Measurements from ENCODE around the gene DDR2.
A peak's percentile ranks its signal among the peaks of the same experiment; 100 is the strongest.
"Not testable (repeated sequence)": the region's sequence is repeated elsewhere in the genome, so short reads cannot be mapped to it uniquely, and the experiment has no call there.

Gene DDR2

DNA sequence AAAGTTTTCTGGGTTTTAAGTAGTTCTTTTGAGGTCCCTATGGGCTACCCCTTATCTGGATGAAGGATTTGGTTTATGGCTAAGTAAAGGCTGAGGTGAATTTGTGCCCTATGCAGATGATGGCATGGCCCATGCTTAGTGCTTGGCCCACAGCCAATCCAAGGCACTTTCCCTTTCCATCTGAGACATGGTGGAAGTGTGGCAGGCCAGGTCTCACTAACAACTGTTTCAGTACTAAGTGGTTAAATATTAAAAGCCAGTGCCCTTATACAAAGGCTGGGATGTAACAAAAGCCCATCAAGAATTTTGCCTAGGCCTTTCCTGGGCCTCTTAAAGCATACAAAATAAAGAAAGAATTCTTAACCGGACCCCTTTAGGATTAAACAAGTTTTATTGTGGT lies 156.5 kb downstream of the DDR2 start:
- not testable (repeated sequence) for DNase-seq

- peak; percentile 87 for DNase-seq
Observed at GRCh38 chr1:162790303-162790984, 158.2 kb downstream of the DDR2 start, which contains the start of gene HSD17B7. Gene HSD17B7, plus strand, starts transcription at chr1:162790702. Its CDS starts 99 bp downstream, at chr1:162790801.

DNA sequence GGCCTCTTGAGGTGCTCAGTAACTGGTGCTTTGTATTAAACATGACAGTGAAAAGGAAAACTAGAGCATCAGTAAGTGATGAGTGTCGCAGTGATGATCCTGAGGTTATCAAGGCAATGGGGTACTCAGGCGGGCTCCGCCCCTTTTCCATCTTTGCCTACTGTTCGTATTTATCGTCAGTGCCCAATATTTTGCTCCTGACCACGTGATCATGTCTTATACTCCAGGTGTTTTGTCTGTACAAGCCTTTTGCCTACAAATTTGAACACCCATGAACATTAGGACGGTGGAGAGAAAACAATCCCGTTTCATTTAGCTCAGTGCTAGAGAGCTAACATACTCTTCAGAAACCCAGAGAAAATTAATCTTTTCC lies 158.7 kb downstream of the DDR2 start:
- DNase-seq = peak; percentile 31

GRCh38 chr1:162794284-162794683 lies 162.0 kb downstream of the DDR2 start:
- DNase-seq = not testable (repeated sequence)

GRCh38 chr1:162796617-162797279 lies 164.5 kb downstream of the DDR2 start:
- not testable (repeated sequence) for DNase-seq

DNA sequence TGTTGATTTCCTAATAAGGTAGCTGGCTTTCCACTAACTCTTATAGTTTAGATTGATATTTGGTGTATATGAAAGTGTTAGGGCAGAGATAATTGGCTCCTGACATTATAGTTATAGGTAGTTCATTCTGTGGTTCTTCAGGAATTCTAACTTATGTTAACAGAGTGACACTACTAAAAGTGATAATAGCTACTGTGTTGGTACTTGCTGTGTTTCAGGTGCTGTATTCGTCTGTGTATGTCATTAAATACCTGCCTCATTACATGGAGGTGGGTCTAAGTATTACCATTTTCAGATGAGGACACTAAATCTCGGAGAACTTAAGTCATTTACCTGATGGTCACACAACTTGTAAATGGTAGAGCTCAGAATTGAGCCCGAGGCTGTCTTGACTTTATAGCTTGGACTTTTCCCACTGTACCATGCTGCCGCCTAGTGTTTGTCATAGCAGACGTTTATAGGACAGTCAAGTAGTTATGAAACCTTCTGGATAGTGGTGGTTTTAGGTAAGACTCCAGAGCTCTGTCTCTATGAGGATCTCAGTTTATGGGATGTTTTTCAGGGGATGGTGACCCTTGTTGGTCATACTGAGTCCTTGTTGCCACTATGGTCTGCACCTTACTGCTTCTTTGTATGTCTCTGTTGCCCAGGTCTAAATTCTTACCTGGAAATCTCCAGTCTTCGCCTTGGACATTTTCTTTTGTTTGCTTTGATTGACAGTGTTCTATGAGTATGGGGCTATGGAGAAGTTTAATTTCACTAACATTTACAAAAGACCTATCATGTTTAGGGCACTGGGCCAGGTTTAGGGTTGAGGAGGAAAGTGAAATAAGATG lies 167.9 kb downstream of the DDR2 start:
- peak; percentile 59 for DNase-seq

DNA sequence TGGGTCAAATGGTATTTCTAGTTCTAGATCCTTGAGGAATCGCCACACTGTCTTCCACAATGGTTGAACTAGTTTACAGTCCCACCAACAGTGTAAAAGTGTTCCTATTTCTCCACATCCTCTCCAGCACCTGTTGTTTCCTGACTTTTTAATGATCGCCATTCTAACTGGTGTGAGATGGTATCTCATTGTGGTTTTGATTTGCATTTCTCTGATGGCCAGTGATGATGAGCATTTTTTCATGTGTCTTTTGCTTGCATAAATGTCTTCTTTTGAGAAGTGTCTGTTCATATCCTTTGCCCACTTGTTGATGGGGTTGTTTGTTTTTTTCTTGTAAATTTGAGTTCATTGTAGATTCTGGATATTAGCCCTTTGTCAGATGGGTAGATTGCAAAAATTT lies 175.2 kb downstream of the DDR2 start:
- not testable (repeated sequence) for DNase-seq

DNA sequence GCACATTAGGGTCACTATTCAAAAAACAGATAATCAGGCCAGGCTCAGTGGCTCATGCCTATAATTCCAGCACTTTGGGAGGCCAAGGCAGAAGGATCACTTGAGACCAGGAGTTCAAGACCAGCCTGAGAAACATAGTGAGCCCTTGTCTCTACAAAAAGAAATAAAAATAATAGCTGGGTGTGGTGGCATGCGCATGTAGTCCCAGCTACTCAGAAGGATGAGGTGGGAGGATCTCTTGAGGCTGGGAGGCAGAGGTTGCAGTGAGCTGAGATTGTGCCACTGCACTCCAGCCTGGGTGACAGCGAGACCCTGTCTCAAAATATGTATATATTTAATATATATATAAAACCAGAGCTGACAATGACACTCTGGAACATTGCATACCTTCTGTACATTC lies 180.1 kb downstream of the DDR2 start:
- not testable (repeated sequence) for DNase-seq

DNA sequence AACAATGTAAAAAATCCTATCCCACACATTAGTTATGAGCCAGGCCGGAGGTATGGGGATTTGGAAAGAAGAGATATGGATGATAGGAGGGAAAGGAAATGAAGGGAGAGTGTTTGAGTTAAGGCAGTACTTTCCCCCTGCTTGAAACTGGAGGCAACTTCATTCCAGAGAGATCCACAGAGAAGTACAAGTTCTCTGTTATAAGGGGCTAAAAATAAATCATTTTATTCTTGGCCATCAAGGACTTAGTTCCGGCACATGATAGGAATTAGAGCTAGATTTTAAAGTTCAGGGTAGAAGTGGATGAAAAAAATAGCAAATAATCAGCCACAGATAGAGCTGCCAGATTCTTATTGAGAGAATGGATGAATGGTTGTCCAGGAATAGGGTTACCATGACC lies 185.9 kb downstream of the DDR2 start:
- not testable (repeated sequence) for DNase-seq

GRCh38 chr1:162818666-162819065 lies 186.4 kb downstream of the DDR2 start:
- peak; percentile 8 for DNase-seq

GRCh38 chr1:162822391-162823200 lies 190.3 kb downstream of the DDR2 start:
- peak; percentile 4 for DNase-seq

DNA sequence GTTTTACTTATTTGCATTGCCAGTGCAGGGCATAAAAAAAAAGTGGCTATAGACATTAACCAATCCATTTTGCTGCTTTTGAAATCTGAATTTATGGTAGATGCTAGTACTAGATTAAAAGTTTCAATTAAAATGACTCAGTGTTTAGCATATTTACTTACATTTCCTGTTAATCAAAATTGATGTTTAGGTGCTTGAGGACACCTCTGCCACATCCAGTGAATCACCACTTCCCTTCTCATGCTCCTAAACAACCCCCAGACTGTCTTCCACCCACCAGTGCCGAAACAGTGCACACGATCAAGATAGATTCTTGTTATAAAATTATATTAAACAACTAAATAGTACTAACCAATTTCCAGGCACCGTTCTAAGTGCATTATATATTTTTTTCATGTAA lies 191.0 kb downstream of the DDR2 start:
- no peak for DNase-seq

DNA sequence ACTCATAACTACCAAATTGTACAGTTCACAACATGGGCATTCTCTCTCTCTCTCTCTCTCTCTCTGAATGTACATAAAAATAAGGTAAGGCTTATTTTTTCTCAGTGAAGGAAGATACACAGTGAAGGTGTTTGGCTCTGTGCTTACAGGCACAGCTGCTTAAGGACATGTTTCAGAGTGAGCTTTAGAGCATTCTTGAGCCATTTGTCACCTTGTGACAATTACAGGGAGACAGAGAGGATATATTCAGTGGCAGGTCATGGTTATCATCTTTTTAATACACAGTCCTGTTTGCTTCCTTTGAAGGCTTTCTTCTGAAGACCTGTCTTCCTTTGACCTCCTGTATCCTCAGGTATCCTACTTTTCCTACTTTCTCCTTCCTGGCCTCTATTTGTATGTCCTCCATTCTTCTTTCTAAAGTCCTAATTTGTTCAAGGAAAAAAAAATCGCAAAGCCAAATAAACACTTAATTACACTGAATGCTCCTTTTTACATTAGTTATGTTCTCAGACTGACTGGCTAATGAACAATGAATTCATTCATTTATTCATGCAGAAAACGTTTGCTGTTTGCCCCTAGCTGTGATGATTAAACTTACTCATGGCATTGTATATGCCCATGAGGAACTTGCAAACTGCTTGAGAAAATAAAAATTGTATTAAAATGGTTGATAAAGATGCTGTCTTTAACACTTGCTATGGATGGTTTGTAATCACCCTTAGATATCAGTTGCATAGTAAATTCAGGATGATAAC lies 191.7 kb downstream of the DDR2 start:
- no peak for DNase-seq

GRCh38 chr1:162829268-162829667 lies 197.0 kb downstream of the DDR2 start:
- no peak for DNase-seq

- no peak for DNase-seq
Observed at GRCh38 chr1:162832470-162832869, 200.2 kb downstream of the DDR2 start.

- peak; percentile 7 for DNase-seq
Observed at GRCh38 chr1:162835157-162835899, 203.1 kb downstream of the DDR2 start.

All from hematopoietic multipotent progenitor cell treated with erythropoietin and hydrocortisone succinate and interleukin-3 and kit ligand, for 4 days (in vitro differentiated cells).